CD4-positive, alpha-beta T cell treated with Interleukin-6 at 100 ng/mL for 8 hours (primary cell): ENCODE data around the gene GRIP1.

Experiments used
- DNase-seq: peaks from one replicate; pipeline ENCODE4 v3.0.0-alpha.2; 2020; ENCODE audit warnings: mixed read lengths, low spot score

Gene GRIP1

GRCh38 chr12:66647034-66647691 is 31.7 kb downstream of the GRIP1 start:
- DNase-seq = no peak

- no peak for DNase-seq
These were observed 34.7 kb downstream of the GRIP1 start for GRCh38 chr12:66644151-66644550.

- DNase-seq = no peak
These were observed 38.0 kb downstream of the GRIP1 start for GRCh38 chr12:66640691-66641460.

GRCh38 chr12:66638666-66639065 is 40.2 kb downstream of the GRIP1 start:
- no peak for DNase-seq

- no peak for DNase-seq
These were observed 41.1 kb downstream of the GRIP1 start for GRCh38 chr12:66637699-66638301.

- no peak for DNase-seq
These were observed 42.1 kb downstream of the GRIP1 start for GRCh38 chr12:66636771-66637170.

GRCh38 chr12:66633676-66634075 is 45.2 kb downstream of the GRIP1 start:
- DNase-seq = no peak

GRCh38 chr12:66629138-66629870 is 49.6 kb downstream of the GRIP1 start:
- DNase-seq = no peak

- no peak for DNase-seq
These were observed 50.9 kb downstream of the GRIP1 start for GRCh38 chr12:66627988-66628317.

GRCh38 chr12:66627270-66627987 is 51.4 kb downstream of the GRIP1 start:
- DNase-seq = no peak

GRCh38 chr12:66624806-66625205 is 54.1 kb downstream of the GRIP1 start:
- no peak for DNase-seq

GRCh38 chr12:66623455-66623854 is 55.4 kb downstream of the GRIP1 start:
- no peak for DNase-seq

- no peak for DNase-seq
These were observed 58.2 kb downstream of the GRIP1 start for GRCh38 chr12:66620688-66621087.

- DNase-seq = no peak
These were observed 58.9 kb downstream of the GRIP1 start for GRCh38 chr12:66620026-66620425.

GRCh38 chr12:66617991-66618390 is 60.9 kb downstream of the GRIP1 start:
- DNase-seq = no peak

- no peak for DNase-seq
These were observed 66.6 kb downstream of the GRIP1 start for GRCh38 chr12:66612090-66612775.

- DNase-seq = no peak
These were observed 71.7 kb downstream of the GRIP1 start for GRCh38 chr12:66607147-66607546.

GRCh38 chr12:66605293-66605692 is 73.6 kb downstream of the GRIP1 start:
- no peak for DNase-seq

GRCh38 chr12:66603981-66604479 is 74.8 kb downstream of the GRIP1 start:
- DNase-seq = no peak

GRCh38 chr12:66603461-66603860 is 75.4 kb downstream of the GRIP1 start:
- no peak for DNase-seq

- DNase-seq = no peak
These were observed 76.3 kb downstream of the GRIP1 start for GRCh38 chr12:66602483-66603143.
